RWPE1 (cell line): Measurements from ENCODE around the gene PCNX2.
"Not testable (repeated sequence)": the region's sequence is repeated elsewhere in the genome, so short reads cannot be mapped to it uniquely, and the experiment has no call there.

Experiments used
- CTCF ChIA-PET: fragments of 350-600 bp; sonication (Branson Sonifier 250); formaldehyde crosslinking; extraction: SDS; loops from one replicate; lab custom pipeline; 2021; lab: Yijun Ruan, JAX
- POLR2A ChIA-PET: fragments of 400-600 bp; formaldehyde crosslinking; extraction: SDS; loops from one replicate; lab custom pipeline; 2020; ENCODE audit warnings: antibody characterized with exemption; ENCODE audit not compliant: low non-redundant PET; lab: Yijun Ruan, JAX
- DNase-seq: peaks from one replicate; pipeline ENCODE4 v3.0.0; 2012; ENCODE audit warnings: low spot score
- H3K27ac ChIP-seq: fragments of 450-650 bp; 2 replicates; pipeline ENCODE4 v1.5.1; 2017
- TF ChIP-seq, protein P1 (sequence below): fragments of 450-650 bp; conservative IDR thresholded peaks from 2 replicates; pipeline ENCODE4 v1.5.1; 2017; ENCODE audit warnings: low read depth, mild to moderate bottlenecking

Gene PCNX2

DNA sequence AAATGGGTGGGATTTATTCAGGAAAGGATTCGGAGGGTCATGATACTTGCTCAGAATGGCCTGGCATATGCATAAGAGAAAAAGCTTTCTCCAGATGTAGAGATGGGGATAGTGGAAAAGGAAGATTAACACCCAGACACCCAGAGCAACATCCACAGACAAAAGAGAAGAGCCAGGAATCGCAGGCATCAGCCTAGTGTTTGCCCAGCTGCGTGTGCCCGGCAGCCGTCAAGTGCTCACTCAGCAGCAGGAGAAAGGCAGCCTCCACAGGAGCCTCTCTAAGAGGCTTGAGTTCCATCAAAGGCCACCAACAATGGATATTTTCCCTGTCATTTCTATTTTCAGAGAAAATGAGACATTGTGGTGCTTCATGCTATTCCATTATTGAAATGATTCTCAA, 290.4 kb downstream of the PCNX2 start:
- CTCF ChIA-PET: interaction anchor here (0.6 kb wide), 1 partner anchor 455 kb away, joined by 3 read pairs; no protein-coding TSS in a partner anchor
- no peak for DNase-seq
- TF ChIP-seq, protein P1, sequence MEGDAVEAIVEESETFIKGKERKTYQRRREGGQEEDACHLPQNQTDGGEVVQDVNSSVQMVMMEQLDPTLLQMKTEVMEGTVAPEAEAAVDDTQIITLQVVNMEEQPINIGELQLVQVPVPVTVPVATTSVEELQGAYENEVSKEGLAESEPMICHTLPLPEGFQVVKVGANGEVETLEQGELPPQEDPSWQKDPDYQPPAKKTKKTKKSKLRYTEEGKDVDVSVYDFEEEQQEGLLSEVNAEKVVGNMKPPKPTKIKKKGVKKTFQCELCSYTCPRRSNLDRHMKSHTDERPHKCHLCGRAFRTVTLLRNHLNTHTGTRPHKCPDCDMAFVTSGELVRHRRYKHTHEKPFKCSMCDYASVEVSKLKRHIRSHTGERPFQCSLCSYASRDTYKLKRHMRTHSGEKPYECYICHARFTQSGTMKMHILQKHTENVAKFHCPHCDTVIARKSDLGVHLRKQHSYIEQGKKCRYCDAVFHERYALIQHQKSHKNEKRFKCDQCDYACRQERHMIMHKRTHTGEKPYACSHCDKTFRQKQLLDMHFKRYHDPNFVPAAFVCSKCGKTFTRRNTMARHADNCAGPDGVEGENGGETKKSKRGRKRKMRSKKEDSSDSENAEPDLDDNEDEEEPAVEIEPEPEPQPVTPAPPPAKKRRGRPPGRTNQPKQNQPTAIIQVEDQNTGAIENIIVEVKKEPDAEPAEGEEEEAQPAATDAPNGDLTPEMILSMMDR: no peak
- POLR2A ChIA-PET: no interaction called here
- H3K27ac ChIP-seq: no peak overlapping the region

DNA sequence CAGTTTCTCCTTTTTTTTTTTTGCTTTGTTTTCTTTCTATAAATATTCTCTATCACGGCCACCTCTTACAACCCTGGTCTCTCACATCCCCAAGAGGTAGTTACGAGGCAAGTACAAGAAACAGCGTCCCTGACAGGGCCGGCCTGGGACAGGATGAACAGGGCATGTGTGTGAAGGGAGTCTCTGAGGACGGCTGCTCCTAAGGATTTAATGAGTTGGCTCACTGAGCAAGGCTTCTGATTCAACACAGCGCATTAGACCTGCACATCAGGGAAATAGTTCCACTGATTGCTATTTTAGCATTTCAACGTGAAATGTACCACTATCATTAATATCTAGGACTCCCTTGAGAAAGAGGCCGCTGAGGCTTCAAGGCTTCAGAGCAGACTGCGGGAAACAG, 291.1 kb downstream of the PCNX2 start:
- H3K27ac ChIP-seq: no peak overlapping the region
- ChIA-PET POLR2A (no interaction called here), CTCF (no interaction called here)
- TF ChIP-seq, protein P1: no peak
- no peak for DNase-seq

DNA sequence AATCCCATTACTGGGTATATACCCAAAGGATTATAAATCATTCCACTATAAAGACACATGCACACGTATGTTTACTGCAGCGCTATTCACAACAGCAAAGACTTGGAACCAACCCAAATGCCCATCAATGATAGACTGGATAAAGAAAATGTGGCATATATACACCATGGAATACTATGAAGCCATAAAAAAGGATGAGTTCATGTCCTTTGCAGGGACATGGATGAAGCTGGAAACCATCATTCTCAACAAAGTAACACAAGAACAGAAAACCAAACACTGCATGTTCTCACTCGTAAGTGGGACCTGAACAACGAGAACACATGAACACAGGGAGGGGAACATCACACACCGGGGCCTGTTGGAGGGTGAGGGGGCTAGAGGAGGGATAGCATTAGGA, 291.9 kb downstream of the PCNX2 start:
- POLR2A ChIA-PET, CTCF ChIA-PET, DNase-seq, H3K27ac ChIP-seq: not testable (repeated sequence)

DNA sequence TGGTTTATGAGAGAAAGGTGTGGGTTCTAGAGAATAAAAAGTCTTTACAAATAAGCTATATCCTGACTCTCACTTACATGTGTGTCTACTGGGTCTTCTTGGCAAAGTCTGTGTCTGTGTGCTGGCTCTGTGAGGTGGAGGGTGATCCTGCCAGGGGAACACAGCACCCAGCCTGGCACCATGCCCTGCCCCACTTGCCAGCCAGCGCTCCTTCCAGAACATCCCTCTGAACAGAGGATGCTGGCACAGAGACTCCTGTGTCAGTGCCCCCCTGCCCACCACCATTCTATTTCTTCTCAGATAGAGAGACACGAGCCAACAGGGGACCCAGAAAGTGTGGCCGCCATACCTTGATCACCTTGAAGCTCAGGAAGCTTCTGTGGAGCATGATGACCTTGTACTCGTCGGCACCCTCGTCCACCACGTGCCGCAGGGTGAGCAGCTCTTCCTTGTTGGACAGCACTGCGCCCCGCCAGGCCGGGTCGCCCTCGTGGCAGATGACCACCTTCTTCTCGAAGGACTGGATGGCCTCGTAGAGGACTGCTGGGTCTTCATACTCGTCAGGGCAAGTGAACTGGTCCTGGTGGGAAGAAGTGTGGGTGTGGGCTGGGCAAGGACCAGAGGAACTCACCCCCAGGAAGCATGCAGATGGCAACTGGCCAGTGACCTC, 295.4 kb downstream of the PCNX2 start:
- ChIA-PET POLR2A (no interaction called here), CTCF (no interaction called here)
- TF ChIP-seq, protein P1: no peak

DNA sequence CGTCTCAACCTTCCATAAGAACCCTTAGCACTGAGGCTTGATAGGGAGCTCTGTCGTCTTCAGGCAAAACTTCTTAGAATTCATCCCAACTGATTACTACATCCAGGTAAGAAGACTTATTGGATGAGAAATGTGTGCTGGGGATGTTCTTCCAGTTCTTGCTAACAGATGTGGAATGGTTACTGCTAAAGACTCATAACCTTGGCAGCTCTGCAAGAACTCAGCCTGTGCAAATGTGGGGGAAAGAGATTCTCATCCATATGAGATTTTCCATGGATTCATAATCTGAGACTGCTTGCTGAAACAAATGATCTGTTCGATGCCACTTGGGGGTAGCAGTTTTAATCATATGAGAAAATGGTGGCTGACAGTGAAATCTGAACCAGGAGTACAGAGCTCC, 296.9 kb downstream of the PCNX2 start:
- POLR2A ChIA-PET: no interaction called here
- CTCF ChIA-PET: interaction anchor here (1.1 kb wide), 1 partner anchor 20 kb away, joined by 4 read pairs; no protein-coding TSS in a partner anchor
- TF ChIP-seq, protein P1: no peak

More for the DNA sequence above, 295.4 kb downstream of the PCNX2 start:
- no peak overlapping the region for H3K27ac ChIP-seq
- DNase-seq: no peak

DNA sequence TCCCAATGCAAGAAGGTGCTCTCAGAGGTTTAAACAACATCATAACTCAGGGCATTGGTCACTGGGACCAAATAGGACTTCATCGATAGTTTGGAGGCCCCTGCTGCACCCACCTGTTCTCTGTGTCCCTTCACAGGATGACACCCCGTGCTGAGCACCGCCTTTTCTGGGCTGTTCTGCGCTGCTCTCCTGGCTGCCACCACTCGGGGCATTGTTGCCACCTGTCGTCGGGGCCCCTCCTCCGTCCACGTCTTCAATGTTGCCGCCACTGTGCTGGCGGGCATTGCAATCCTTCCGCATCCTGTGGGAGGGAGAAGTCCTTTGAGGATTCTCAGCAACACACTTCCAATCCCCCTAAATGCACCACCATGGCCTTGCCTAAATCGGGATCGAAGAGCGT, 297.4 kb downstream of the PCNX2 start:
- POLR2A ChIA-PET: no interaction called here
- CTCF ChIA-PET: interaction anchor here (1.1 kb wide), 1 partner anchor 20 kb away, joined by 4 read pairs; no protein-coding TSS in a partner anchor
- no peak for DNase-seq
- TF ChIP-seq, protein P1: no peak
- no peak overlapping the region for H3K27ac ChIP-seq

More for the DNA sequence above, 296.9 kb downstream of the PCNX2 start:
- H3K27ac ChIP-seq: no peak overlapping the region
- no peak for DNase-seq

DNA sequence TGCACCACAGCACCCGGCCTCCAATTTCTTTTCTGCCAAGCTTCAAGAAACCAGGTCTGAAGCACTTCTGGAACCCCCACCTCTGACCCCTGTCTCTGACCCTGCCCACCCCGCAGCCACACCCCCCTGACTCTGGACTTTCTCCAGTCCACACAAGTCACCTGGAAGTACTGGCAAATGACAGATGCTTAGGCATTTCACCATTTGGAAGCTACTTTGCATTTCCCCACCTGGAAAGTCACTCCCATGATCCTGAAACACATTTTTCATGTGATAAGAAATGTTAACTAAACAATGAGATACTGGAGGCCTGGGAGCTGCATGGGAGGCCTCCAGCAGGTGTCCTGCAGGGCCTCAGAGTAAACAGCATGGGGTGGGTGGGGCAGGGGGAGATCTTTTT, 299.4 kb downstream of the PCNX2 start:
- no peak for DNase-seq
- TF ChIP-seq, protein P1: no peak
- ChIA-PET CTCF (no interaction called here), POLR2A (no interaction called here)
- no peak overlapping the region for H3K27ac ChIP-seq
